IPS-18a (cell line): Measurements from ENCODE around the gene GOLT1A.
"Not testable (repeated sequence)": the region's sequence is repeated elsewhere in the genome, so short reads cannot be mapped to it uniquely, and the experiment has no call there.

Experiments
- H3K27ac ChIP-seq: one replicate; pipeline ENCODE4 v1.5.1; 2013; ENCODE audit warnings: low read length
- H3K27me3 ChIP-seq: one replicate; pipeline ENCODE4 v1.6.1; 2013; ENCODE audit warnings: mild to moderate bottlenecking, low read length; ENCODE audit not compliant: control insufficient read depth, insufficient read depth
- H3K36me3 ChIP-seq: one replicate; pipeline ENCODE4 v1.6.1; 2013; ENCODE audit warnings: low read depth, low read length; ENCODE audit not compliant: control insufficient read depth
- H3K4me1 ChIP-seq: one replicate; pipeline ENCODE4 v1.6.1; 2013; ENCODE audit warnings: low read depth, low read length; ENCODE audit not compliant: control insufficient read depth
- H3K4me3 ChIP-seq: one replicate; pipeline ENCODE4 v1.5.1; 2013; ENCODE audit warnings: low read length
- H3K9ac ChIP-seq: one replicate; pipeline ENCODE4 v1.6.1; 2013; ENCODE audit warnings: mild to moderate bottlenecking, low read length, moderate library complexity
- H3K9me3 ChIP-seq: one replicate; pipeline ENCODE4 v1.6.1; 2013; ENCODE audit warnings: low read depth, low read length; ENCODE audit not compliant: control insufficient read depth

Gene GOLT1A

GRCh38 chr1:204241914-204242313 lies 28.1 kb upstream of the GOLT1A start:
- H3K27ac ChIP-seq = no peak overlapping the region
- no peak overlapping the region for H3K9ac ChIP-seq
- no peaks in the 10 kb centered on the region for H3K4me1 ChIP-seq
- no peaks in the 10 kb centered on the region for H3K9me3 ChIP-seq
- H3K4me3 ChIP-seq = no peak overlapping the region
- H3K27me3 ChIP-seq = no peaks in the 10 kb centered on the region
- H3K36me3 ChIP-seq = peaks cover 8% of the 10 kb centered on the region

- Histone ChIP-seq H3K27me3 (no peaks in the 10 kb centered on the region), H3K9ac (no peak overlapping the region), H3K4me3 (no peak overlapping the region), H3K27ac (no peak overlapping the region), H3K9me3 (no peaks in the 10 kb centered on the region), H3K4me1 (no peaks in the 10 kb centered on the region), H3K36me3 (peaks cover 8% of the 10 kb centered on the region)
Measured at GRCh38 chr1:204241050-204241449, 27.3 kb upstream of the GOLT1A start.

GRCh38 chr1:204240233-204240632 lies 26.4 kb upstream of the GOLT1A start:
- Histone ChIP-seq H3K27ac (no peak overlapping the region), H3K9me3 (no peaks in the 10 kb centered on the region), H3K9ac (no peak overlapping the region), H3K36me3 (peaks cover 8% of the 10 kb centered on the region), H3K27me3 (no peaks in the 10 kb centered on the region), H3K4me3 (no peak overlapping the region), H3K4me1 (no peaks in the 10 kb centered on the region)

- H3K4me3 ChIP-seq, H3K27me3 ChIP-seq, H3K36me3 ChIP-seq, H3K9me3 ChIP-seq, H3K27ac ChIP-seq, H3K9ac ChIP-seq, H3K4me1 ChIP-seq: not testable (repeated sequence)
Measured at GRCh38 chr1:204239401-204239800, 25.6 kb upstream of the GOLT1A start.

GRCh38 chr1:204238520-204238919 lies 24.7 kb upstream of the GOLT1A start:
- not testable (repeated sequence) for H3K27me3 ChIP-seq, H3K4me3 ChIP-seq, H3K36me3 ChIP-seq, H3K9me3 ChIP-seq, H3K4me1 ChIP-seq, H3K27ac ChIP-seq, H3K9ac ChIP-seq

- not testable (repeated sequence) for H3K9me3 ChIP-seq, H3K4me3 ChIP-seq, H3K4me1 ChIP-seq, H3K27me3 ChIP-seq, H3K36me3 ChIP-seq, H3K27ac ChIP-seq, H3K9ac ChIP-seq
Measured at GRCh38 chr1:204237515-204237914, 23.7 kb upstream of the GOLT1A start.

- no peak overlapping the region for H3K4me3 ChIP-seq
- no peaks in the 10 kb centered on the region for H3K27me3 ChIP-seq
- H3K36me3 ChIP-seq = no peaks in the 10 kb centered on the region
- H3K9ac ChIP-seq = no peak overlapping the region
- no peaks in the 10 kb centered on the region for H3K4me1 ChIP-seq
- no peaks in the 10 kb centered on the region for H3K9me3 ChIP-seq
- no peak overlapping the region for H3K27ac ChIP-seq
Measured at GRCh38 chr1:204232526-204232925, 18.7 kb upstream of the GOLT1A start.

GRCh38 chr1:204230211-204230610 lies 16.4 kb upstream of the GOLT1A start:
- Histone ChIP-seq H3K4me1 (no peaks in the 10 kb centered on the region), H3K4me3 (no peak overlapping the region), H3K9me3 (no peaks in the 10 kb centered on the region), H3K27me3 (no peaks in the 10 kb centered on the region), H3K36me3 (no peaks in the 10 kb centered on the region), H3K9ac (no peak overlapping the region), H3K27ac (no peak overlapping the region)

- H3K27me3 ChIP-seq = no peaks in the 10 kb centered on the region
- H3K27ac ChIP-seq = no peak overlapping the region
- H3K9ac ChIP-seq = no peak overlapping the region
- no peaks in the 10 kb centered on the region for H3K9me3 ChIP-seq
- no peaks in the 10 kb centered on the region for H3K4me1 ChIP-seq
- no peaks in the 10 kb centered on the region for H3K36me3 ChIP-seq
- H3K4me3 ChIP-seq = no peak overlapping the region
Measured at GRCh38 chr1:204228896-204229295, 15.1 kb upstream of the GOLT1A start.

- no peaks in the 10 kb centered on the region for H3K36me3 ChIP-seq
- no peak overlapping the region for H3K9ac ChIP-seq
- H3K4me1 ChIP-seq = no peaks in the 10 kb centered on the region
- no peak overlapping the region for H3K27ac ChIP-seq
- H3K27me3 ChIP-seq = no peaks in the 10 kb centered on the region
- no peaks in the 10 kb centered on the region for H3K9me3 ChIP-seq
- no peak overlapping the region for H3K4me3 ChIP-seq
Measured at GRCh38 chr1:204227996-204228785, 14.4 kb upstream of the GOLT1A start.

GRCh38 chr1:204227351-204227750 lies 13.6 kb upstream of the GOLT1A start:
- Histone ChIP-seq H3K27ac (no peak overlapping the region), H3K9ac (no peak overlapping the region), H3K36me3 (no peaks in the 10 kb centered on the region), H3K4me1 (no peaks in the 10 kb centered on the region), H3K27me3 (no peaks in the 10 kb centered on the region), H3K9me3 (no peaks in the 10 kb centered on the region), H3K4me3 (no peak overlapping the region)
